ENCODE results near the gene ZSCAN5C.
"Not testable (repeated sequence)": the region's sequence is repeated elsewhere in the genome, so short reads cannot be mapped to it uniquely, and the experiment has no call there.

ZSCAN5C gene

DNA sequence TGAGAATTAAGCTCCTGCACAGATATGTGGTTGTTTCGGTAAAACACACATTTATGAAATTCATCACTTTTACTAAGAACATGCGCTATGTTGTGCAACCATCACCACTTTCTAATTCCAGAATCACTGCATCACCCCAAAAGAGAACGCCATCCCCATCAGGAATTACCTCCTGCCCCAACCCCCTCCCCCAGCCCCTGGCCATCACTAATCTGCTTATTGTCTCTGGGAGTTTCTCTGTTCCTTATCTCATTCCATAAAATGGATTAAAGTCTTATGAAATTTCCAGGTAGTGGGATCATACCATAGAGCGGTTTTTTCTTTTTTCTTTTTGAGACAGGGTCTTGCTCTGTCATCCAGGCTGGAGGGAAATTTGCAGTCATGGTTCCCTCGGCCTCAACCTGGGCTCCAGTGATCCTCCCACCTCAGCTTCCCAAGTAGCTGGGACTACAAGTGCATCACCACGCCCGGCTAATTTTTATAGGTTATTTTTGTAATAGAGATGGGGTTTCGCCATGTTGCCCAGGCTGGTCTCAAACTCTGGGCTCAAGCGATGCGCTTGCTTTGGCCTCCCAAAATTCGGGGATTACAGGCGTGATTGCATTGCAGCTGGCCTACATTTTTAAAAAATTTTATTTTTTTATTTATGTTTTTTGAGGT lies 8.0 kb upstream of the ZSCAN5C start:
- no peak for DNase-seq (ENCODE audit: low spot score)

DNA sequence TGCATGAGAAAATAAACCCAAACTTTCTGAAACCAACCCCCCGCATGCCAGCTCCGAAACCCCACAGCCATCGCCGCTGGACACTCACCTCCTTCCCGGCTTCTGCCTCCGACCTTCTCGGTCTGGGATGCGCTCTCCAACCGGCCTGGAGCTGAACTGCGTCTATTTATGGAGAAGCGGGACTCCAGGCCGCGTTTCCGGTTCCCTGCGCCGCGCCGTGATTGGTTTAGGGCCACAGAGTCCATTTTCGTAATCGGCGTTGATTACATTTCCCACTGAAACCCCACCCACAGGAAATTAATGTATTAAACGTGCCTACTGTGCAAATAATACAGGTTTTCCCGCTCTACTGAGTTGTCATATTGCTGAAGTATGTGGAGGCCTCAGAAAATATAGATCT lies 4.4 kb upstream of the ZSCAN5C start, which contains the start of gene ZSCAN5B:
Gene ZSCAN5B, minus strand, starts transcription at position 138 of the 400 bp plus-strand sequence. CDS start 4,731 bp downstream, outside the sequence.
- DNase-seq (ENCODE audit: low spot score) = not testable (repeated sequence)

DNA sequence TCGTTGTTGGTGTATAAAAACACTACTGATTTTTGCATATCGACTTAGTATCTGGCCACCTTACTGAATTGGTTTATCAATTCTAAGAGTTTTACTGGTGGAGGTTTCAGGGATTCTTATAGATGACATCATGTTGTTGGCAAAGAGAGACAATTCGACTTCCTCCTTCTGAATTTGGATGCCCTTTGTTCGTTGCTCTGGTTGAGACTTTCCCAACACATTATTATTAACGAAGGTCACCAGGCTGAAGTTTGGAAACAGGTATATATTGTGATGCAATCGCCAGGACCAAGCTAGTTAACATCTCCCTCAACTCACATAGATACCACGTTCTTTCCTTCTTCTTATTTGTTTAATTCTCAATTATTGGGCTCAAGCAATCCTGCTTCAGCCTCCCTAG lies 2.4 kb upstream of the ZSCAN5C start:
- DNase-seq (ENCODE audit: low spot score) = no peak

DNA sequence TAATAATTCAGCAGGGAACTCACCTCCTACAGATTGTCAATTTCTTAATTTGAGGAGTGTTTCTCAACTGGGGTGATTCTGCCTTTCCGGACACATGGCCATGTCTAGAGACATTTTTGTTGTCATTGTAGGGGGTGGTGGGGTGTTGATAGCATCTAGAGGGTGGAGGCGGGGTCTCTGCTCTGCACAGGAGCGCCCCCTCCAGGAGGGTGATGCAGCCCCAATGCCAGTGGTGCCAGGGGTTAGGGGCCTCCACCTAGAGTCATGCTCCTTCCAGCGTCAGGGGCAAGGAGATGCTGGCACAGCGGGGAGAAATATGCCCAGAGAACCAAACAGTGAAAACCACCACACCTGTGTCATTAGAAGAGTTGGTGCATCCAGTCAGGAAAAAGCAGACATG lies 5.5 kb downstream of the ZSCAN5C start:
- not testable (repeated sequence) for DNase-seq (ENCODE audit: low spot score)

DNA sequence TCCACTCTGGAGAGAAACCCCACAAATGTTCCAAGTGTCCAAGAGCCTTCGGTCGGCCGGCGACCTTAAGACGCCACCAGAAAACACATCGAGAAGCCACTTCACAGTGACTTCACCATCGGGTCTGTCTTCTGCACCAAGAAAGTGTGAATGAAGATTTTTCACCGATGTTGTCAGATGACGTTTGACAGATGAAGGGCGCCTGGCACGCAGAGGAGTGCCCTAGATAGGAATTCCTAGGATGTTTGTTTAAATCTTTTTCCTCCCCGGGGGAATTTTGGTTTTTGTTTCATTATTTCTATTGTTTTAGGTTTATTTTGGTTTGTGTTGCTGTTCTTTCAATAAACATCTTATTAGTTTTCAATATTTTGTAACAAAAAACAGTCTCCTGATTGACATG lies 7.0 kb downstream of the ZSCAN5C start:
- DNase-seq (ENCODE audit: low spot score) = no peak

DNA sequence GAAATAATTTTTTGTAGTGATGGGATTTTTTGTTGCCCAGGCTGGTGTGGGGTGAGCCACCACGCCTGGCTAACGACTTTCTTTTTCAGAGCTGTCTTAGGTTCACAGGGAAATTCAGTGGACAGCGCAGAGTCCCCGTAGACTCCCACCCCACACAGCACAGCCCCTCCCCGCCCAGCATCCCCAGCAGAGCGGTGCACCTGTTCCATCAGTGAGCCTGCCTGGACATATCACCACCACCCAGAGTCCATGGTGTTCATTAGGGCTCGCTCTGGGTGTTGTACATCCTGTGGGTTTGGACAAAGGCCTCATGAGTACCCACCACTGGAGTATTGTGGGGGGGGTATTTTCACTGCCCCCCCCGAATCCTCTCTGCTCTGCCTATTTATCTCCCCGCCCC lies 8.0 kb downstream of the ZSCAN5C start:
- not testable (repeated sequence) for DNase-seq (ENCODE audit: low spot score)

DNA sequence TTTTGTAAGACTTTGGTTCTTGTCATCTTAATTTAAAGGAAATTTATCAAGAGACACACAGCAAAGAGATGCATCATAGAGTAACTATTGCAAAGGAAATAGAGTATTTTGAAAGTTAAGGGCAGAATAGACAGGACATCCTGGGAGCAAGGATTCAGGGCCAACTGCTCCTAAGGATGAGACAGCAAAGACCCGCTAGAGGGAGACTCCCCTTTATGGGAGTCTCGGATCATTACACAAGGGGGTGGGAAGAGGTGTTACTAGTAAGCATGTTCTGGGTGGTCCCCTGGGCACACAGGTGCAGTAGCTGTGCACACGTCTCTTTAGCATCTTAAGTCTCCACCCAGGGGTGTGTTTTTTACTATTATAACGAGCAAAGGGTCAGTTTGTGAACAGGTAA lies 9.6 kb downstream of the ZSCAN5C start:
- DNase-seq (ENCODE audit: low spot score) = no peak

DNA sequence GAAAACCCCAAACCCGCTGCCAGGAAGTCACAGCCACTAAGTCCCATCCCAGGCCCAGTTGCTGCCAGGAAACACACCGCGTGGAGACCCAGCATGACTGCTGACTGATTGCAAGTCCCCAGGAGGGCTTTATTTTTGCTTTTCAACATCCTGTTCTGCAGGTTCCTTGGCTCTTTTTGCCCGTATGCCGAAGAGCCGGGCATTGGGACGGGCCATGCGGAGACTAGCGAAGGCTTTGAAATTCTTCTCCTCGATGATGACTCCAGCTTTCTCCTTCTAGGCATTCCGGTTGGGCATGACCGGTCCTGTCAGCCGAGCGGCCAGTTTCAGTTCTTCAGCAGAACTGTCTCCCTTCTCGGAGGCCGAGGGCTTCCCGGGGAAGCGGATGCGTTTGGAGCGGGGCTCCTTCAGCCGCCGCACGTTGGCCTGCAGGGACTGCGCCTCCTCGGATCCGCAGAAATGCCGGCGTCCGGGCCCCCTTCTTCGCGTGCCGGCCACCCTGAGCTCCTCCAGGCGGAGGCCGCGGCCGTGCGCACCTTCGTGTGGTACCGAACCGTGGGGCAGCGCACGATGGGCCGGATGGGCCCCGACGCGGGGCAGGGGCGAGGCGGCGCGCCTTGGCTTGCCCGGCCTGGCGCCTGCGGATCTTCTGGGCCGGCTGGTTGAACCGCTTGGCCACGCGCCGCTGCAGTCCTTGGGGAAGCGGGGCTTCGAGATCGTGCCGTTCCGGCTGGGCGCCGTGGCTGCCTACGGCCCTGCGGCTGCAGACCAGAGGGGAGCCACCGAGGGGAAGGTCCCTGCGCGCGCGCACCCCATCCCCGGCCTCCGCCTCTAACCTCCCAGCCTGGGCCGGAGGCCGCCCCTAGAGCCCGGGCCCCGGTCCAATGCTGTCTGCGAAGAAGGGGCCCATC lies 15.2 kb downstream of the ZSCAN5C start:
- DNase-seq (ENCODE audit: low spot score) = no peak

DNA sequence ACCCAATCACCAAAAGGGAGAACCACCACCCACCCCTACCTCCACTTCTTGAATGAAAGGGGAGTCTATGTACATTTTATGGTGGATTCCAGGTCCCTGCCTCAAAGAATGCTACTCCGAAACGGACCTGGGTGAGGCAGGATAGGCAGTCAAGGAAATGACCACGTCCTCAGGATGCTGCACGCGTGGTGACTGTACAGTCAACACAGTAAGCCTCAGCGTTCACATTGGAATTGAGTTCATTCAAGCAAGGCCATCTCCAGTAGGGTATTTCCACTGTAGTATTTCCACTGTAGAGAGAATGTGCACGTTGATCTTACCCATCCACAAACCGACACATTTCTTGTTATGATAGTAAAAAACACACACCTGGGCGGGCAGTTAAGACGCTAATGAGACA lies 16.9 kb downstream of the ZSCAN5C start:
- no peak for DNase-seq (ENCODE audit: low spot score)

DNA sequence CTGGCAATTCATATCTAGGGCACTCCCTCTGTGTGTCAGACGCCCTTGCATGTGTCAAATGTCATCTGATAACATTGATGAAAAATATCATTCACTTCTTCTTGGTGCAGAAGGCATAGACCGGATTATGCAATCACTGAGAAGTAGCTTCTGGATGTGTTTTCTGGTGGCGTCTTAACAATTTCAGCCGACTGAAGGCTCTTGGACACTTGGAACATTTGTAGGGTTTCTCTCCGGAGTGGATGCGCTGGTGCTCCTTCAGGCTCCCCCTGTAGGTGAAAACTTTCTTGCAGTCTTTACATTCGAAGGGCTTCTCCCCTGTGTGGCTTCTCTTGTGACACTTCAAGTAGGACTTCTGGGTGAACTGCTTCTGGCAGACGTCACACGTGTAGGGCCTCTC lies 19.4 kb downstream of the ZSCAN5C start:
- peak; percentile 8 for DNase-seq (ENCODE audit: low spot score)

DNA sequence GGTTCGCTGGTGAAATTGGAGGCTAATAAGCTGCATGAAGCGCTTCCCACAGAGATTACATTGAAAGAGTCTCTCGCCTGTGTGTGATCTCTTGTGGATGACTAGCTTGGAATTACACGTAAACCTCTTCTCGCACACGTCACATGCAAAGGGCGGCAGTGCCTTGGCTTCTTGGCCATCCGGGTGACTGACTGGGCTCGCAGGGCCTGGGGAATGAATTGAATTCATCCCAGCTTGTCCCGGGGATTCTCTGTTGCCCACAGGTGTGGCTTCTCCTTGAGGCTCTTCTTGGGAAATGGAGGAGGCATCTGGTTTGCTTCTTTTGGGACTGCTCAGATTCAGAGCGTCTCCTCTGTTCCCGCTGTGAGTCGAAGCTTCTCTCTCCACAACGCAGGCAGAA lies 19.8 kb downstream of the ZSCAN5C start:
- no peak for DNase-seq (ENCODE audit: low spot score)

DNA sequence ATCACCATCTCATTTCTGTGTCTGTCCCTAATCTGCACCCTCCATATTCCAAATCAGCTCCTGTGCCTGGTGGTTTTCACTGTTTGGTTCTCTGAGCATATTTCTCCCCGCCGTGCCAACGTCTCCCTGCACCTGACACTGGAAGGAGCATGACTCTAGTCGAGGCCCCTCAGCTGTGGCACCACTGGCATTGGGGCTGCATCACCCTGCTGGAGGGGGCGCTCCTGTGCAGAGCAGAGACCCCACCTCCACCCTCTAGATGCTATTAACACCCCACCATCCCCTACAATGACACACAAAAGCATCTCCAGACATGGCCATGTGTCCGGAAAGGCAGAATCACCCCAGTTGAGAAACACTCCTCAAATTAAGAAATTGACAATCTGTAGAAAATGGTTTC lies 20.8 kb downstream of the ZSCAN5C start:
- DNase-seq (ENCODE audit: low spot score) = no peak

DNA sequence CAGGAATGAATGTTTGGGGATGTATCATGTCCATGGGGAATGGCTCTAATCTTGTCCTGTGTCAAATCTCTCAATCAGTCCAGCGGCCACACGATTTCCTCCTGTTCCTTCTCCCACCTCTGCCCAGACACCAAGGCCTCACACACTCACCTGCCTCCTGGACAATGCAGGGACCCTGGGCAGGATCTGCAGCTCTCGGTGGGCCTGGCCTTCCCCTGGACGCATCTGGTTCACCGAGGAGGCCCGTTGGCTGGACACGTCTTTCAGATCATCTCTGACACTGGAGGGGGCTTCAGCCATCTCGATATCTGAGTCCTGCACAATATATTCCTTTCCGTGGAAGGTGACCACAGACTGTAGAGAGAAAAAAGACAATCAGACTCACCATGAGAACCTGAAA lies 21.4 kb downstream of the ZSCAN5C start:
- no peak for DNase-seq (ENCODE audit: low spot score)

DNA sequence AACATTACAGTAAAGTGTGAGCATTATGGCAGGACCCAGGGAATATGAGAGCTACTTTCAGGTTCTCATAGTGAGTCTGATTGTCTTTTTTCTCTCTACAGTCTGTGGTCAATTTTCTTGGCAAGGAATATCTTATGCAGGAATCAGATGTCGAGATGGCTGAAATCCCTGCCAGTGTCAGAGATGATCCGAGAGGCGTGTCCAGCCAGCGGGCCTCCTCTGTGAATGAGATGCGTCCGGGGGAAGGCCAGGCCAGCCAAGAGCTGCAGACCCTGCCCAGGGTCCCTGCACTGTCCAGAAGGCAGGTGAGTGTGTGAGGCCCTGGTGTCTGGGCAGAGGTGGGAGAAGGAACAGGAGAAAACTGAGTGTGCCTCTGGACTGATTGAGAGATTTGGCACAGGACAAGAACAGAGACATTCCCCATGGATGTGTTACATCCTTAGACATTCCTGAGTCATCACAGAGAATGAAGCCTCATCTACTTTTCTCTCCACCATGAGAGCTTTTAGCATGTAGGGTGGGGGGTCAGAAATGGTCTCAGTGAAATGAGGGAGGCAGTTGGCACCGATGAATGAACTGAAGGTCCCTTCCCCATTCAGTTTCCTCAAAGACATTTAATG lies 43.2 kb downstream of the ZSCAN5C start:
- DNase-seq (ENCODE audit: low spot score) = no peak

DNA sequence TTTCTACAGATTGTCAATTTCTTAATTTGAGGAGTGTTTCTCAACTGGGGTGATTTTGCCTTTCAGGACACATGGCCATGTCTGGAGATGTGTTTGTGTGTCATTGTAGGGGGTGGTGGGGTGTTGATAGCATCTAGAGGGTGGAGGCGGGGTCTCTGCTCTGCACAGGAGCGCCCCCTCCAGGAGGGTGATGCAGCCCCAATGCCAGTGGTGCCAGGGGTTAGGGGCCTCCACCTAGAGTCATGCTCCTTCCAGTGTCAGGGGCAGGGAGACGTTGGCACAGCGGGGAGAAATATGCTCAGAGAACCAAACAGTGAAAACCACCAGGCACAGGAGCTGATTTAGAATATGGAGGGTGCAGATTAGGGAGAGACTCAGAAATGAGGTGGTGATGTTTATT lies 43.7 kb downstream of the ZSCAN5C start:
- DNase-seq (ENCODE audit: low spot score) = not testable (repeated sequence)

DNA sequence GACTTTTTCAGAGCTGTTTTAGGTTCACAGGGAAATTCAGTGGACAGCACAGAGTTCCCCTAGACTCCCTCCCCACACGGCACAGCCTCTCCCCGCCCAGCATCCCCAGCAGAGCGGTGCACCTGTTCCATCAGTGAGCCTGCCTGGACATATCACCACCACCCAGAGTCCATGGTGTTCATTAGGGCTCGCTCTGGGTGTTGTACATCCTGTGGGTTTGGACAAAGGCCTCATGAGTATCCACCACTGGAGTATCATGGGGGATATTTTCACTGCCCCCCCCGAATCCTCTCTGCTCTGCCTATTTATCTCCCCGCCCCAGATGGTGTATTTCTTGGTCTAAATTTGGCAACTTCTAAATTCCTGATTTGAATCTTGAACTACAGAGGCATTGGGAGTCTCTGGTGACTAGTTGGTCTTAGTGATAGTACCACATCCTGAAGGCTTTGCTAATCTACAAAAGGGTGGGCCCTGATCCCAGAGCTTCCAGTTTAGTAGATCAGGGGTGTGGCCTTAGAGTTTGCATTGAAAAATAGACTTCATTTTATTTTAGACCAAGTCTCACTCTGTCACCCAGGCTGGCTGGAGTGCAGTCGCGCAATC lies 46.8 kb downstream of the ZSCAN5C start:
- DNase-seq (ENCODE audit: low spot score) = not testable (repeated sequence)

DNA sequence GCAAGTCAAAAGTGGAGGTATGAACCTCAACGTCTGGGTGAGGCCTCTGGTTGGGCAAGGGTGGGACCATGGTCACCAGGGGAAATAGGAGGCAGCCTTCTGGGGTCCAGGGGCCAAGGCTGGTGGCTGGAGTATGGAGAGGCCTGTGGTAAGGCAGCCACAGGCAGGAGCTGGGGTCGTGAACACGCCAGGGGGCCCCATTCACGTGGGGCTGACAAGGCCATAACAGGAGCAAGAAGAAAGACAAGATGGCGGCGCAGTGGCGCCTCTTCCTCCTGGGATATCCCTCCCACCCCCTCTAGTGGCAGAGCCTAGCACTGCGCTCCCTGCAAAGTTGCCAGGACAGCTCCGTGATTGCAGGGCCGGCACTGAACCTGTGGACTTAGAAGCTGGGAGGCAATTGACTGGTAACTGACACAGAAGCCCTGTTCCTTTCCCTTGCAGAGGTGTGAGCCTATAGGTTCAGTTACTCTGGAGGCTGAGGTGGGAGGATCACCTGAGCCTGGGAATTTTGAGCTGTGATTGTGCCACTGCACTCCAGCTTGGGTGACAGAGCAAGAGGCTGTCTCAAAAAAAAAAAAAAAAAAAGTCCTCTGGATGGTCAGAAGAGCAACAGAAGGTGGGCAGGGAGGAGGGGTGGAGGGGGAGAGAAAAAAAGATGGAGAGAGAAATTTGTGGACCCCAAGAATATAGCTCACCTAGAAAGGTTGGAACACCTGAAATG lies 50.8 kb downstream of the ZSCAN5C start:
- DNase-seq (ENCODE audit: low spot score) = peak; percentile 84

DNA sequence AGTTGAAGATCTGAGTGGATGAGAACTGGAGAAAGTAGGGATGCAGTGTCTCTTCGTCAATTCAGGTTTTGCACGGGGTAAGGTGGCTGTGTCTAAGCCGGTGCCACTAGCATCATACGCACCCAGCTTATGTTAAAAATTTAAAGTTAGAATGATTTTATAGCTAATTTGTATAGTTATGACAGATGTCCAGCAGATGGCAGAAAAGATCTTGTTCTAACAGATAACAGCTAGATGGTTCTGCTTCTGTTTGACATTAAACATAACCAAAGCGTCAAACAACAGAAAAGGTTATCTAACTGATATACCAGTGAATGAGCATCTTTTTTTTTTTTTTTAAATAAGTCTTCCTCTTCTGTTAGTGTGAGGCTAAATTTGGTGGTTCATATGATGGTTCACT lies 51.7 kb downstream of the ZSCAN5C start:
- peak; percentile 78 for DNase-seq (ENCODE audit: low spot score)

DNA sequence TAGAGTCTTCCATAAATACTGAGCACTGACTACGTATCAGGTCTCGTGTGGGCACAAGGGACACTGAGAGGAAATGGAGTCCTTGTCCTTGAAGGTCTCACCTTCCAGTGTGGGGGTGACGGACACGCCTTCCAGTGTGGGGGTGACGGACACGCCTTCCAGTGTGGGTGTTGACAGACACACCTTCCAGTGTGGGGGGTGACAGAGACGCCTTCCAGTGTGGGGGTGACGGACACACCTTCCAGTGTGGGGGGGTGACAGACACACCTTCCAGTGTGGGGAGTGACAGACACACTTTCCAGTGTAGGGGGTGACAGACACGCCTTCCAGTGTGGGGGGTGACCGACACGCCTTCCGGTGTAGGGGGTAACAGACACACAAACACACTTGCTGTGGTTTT lies 56.2 kb downstream of the ZSCAN5C start:
- no peak for DNase-seq (ENCODE audit: low spot score)
